ENCODE results near the gene FAM210A. TPM values are rescaled to one million over a fixed set of nuclear protein-coding genes. Genes with fewer than 3 reads are reported as not detected.

Gene FAM210A
- total and polyA plus RNA-seq, 2 of the 4 experiments (the other 2 are of a cell fraction) = 9.8 to 25.3 TPM

DNA sequence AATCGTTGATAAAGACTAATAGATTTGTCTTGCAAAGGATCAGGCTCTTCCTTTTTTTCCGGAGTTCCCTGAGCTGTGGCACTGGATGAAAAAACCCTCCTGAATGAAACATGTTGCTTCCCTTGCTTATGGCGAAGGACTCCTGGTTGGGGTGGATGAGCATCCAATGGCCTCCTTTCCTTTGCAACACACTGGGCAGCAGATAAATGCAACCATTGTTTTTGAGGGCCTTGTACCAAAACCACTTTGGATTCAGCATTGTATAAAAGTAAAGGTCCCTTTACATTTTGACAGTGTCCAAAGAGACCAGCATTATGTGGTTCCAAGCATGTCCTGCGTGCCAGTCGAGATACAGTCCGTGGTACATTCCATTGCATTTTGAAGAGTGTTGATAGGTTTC is 44.7 kb downstream of the FAM210A start:
- H3K14ac ChIP-seq (replicated peaks; ENCODE audit: low read depth, low read length) = no peak overlapping the region
- H4K5ac ChIP-seq (ENCODE audit: low read depth, low read length) = no peak overlapping the region
- H3K9ac ChIP-seq (ENCODE audit: low read depth, low read length) = no peak overlapping the region
- H4K8ac ChIP-seq (ENCODE audit: low read depth in 2 of 2, low read length in 2 of 2) = no peak overlapping the region
- 80% methylated on average over 1 of the region's 6 CpGs; no CpG with 5 or more reads in 1 of the 2 experiments for WGBS, 2 experiments (ENCODE audit: extremely low coverage in 2 of 2, insufficient read length in 1 of 2)
- no peak overlapping the region for H2AFZ ChIP-seq (replicated peaks; ENCODE audit: low read length, poor library complexity)
- H4K91ac ChIP-seq (ENCODE audit: insufficient read depth, low read depth, low read length) = no peak overlapping the region
- H4K20me1 ChIP-seq (ENCODE audit: insufficient read depth, low read length) = no peaks in the 10 kb centered on the region; the same call in 1 of the 2 replicates
- no peaks in the 10 kb centered on the region for H3K4me1 ChIP-seq (ENCODE audit: control insufficient read depth, insufficient read depth, low read length)
- no peak overlapping the region for H2BK5ac ChIP-seq (ENCODE audit: low read depth, low read length, poor library complexity, severe bottlenecking)
- H3K23ac ChIP-seq (ENCODE audit: low read depth, low read length) = no peak overlapping the region
- CTCF ChIA-PET = no interaction called here
- POLR2A ChIA-PET (ENCODE audit: unreplicated experiment) = interaction anchor here (0.5 kb wide), 1 partner anchor 541 kb away, joined by 5 read pairs; no protein-coding TSS in a partner anchor
- TF ChIP-seq RCOR1 (IDR thresholded peaks at IDR 0.05; ENCODE audit: insufficient replicate concordance, low read length) (no peak), BHLHE40 (IDR thresholded peaks at IDR 0.05; ENCODE audit: low read depth, low read length) (no peak), NFE2L2 (IDR thresholded peaks at IDR 0.05; ENCODE audit: low read depth, low read length) (no peak), CHD1 (IDR thresholded peaks at IDR 0.05; ENCODE audit: low read depth, low read length) (no peak), CEBPB (IDR thresholded peaks at IDR 0.05; ENCODE audit: low read depth, low read length) (no peak), RAD21 (IDR thresholded peaks at IDR 0.05; ENCODE audit: low read length) (no peak), RFX5 (IDR thresholded peaks at IDR 0.05; ENCODE audit: low read depth, low read length) (no peak)
- TF ChIP-seq, protein P1, sequence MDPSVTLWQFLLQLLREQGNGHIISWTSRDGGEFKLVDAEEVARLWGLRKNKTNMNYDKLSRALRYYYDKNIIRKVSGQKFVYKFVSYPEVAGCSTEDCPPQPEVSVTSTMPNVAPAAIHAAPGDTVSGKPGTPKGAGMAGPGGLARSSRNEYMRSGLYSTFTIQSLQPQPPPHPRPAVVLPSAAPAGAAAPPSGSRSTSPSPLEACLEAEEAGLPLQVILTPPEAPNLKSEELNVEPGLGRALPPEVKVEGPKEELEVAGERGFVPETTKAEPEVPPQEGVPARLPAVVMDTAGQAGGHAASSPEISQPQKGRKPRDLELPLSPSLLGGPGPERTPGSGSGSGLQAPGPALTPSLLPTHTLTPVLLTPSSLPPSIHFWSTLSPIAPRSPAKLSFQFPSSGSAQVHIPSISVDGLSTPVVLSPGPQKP (IDR thresholded peaks at IDR 0.05; ENCODE audit: borderline replicate concordance, low read depth, low read length) = no peak
- TF ChIP-seq, protein P2, sequence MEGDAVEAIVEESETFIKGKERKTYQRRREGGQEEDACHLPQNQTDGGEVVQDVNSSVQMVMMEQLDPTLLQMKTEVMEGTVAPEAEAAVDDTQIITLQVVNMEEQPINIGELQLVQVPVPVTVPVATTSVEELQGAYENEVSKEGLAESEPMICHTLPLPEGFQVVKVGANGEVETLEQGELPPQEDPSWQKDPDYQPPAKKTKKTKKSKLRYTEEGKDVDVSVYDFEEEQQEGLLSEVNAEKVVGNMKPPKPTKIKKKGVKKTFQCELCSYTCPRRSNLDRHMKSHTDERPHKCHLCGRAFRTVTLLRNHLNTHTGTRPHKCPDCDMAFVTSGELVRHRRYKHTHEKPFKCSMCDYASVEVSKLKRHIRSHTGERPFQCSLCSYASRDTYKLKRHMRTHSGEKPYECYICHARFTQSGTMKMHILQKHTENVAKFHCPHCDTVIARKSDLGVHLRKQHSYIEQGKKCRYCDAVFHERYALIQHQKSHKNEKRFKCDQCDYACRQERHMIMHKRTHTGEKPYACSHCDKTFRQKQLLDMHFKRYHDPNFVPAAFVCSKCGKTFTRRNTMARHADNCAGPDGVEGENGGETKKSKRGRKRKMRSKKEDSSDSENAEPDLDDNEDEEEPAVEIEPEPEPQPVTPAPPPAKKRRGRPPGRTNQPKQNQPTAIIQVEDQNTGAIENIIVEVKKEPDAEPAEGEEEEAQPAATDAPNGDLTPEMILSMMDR (conservative IDR thresholded peaks at IDR 0.05; ENCODE audit: low read depth, low read length) = no peak
- no TSS peak for BruUV-seq (replicated peaks)
- H2AK5ac ChIP-seq (ENCODE audit: low read depth, low read length) = no peak overlapping the region
- no peak overlapping the region for H2BK120ac ChIP-seq (ENCODE audit: low read depth, low read length)
- DNase-seq (no peak), ATAC-seq (ENCODE audit: low read depth) (no peak)
- H3K56ac ChIP-seq (ENCODE audit: extremely low read depth, insufficient read depth, low read length) = no peak overlapping the region
- no peak overlapping the region for H3K4me3 ChIP-seq (ENCODE audit: insufficient read depth, low read depth, low read length)
- dilution Hi-C loops (cut with HindIII; ENCODE audit: low sequenced_read_pairs, unreplicated experiment) = no loop called here
- H2BK20ac ChIP-seq (ENCODE audit: low read depth, low read length) = no peak overlapping the region
- H3K4ac ChIP-seq (ENCODE audit: low read depth, low read length) = no peak overlapping the region
- H3K4me2 ChIP-seq (ENCODE audit: low read depth, low read length) = no peak overlapping the region
- H3K27ac ChIP-seq (ENCODE audit: insufficient read depth, low read length) = no peak overlapping the region
- H3K36me3 ChIP-seq (ENCODE audit: control insufficient read depth, insufficient read depth, low read length) = peaks cover 5% of the 10 kb centered on the region
- no peaks in the 10 kb centered on the region; the same call in 1 of the 2 replicates for H3K9me3 ChIP-seq (ENCODE audit: control insufficient read depth, insufficient read depth, low read length)
- H2AK9ac ChIP-seq (replicated peaks; ENCODE audit: low read depth, low read length, poor library complexity) = no peak overlapping the region
- H2BK15ac ChIP-seq (ENCODE audit: low read depth, low read length) = no peak overlapping the region
- no peaks in the 10 kb centered on the region for H3K9me1 ChIP-seq (ENCODE audit: insufficient read depth, low read length)
- no peak overlapping the region for H3K18ac ChIP-seq (ENCODE audit: low read depth, low read length)
- H3K79me1 ChIP-seq (ENCODE audit: low read depth in 1 of 2, low read length in 2 of 2) = peaks cover 11 to 16% of the 10 kb centered on the region in 2 experiments; a peak in 3 of 4 replicates
- in situ Hi-C loops (cut with MboI; ENCODE audit: low sequenced_read_pairs) = no loop called here
- no peaks in the 10 kb centered on the region for H3K27me3 ChIP-seq (ENCODE audit: control insufficient read depth, insufficient read depth, low read length)
- intact Hi-C loops (cut with micrococcal nuclease) = no loop called here

Measured in IMR-90 (cell line).